GM21447 (cell line): ENCODE data around the gene OLFM4.
"Not testable (repeated sequence)": the region's sequence is repeated elsewhere in the genome, so short reads cannot be mapped to it uniquely, and the experiment has no call there.

Source experiments
- ATAC-seq: cut with Tn5 transposase; IDR thresholded peaks from one replicate; pipeline ENCODE4 v1.9.1; 2021; ENCODE audit not compliant: unreplicated experiment

Gene OLFM4

DNA sequence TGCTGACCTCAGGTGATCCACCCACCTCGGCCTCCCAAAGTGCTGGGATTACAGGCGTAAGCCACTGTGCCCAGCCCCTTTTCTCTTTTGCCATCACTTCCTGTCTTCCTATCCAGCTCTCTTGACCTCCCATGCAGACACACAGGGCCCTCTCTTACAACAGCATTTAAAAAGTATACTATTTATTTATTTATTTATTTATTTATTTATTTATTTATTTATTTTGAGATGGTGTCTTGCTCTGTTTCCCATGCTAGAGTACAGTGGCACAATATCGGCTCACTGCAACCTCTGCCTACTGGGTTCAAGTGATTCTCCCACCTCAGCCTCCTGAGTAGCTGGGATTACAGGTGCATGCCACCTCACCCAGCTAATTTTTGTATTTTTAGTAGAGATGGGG lies 14.6 kb upstream of the OLFM4 start:
- not testable (repeated sequence) for ATAC-seq

DNA sequence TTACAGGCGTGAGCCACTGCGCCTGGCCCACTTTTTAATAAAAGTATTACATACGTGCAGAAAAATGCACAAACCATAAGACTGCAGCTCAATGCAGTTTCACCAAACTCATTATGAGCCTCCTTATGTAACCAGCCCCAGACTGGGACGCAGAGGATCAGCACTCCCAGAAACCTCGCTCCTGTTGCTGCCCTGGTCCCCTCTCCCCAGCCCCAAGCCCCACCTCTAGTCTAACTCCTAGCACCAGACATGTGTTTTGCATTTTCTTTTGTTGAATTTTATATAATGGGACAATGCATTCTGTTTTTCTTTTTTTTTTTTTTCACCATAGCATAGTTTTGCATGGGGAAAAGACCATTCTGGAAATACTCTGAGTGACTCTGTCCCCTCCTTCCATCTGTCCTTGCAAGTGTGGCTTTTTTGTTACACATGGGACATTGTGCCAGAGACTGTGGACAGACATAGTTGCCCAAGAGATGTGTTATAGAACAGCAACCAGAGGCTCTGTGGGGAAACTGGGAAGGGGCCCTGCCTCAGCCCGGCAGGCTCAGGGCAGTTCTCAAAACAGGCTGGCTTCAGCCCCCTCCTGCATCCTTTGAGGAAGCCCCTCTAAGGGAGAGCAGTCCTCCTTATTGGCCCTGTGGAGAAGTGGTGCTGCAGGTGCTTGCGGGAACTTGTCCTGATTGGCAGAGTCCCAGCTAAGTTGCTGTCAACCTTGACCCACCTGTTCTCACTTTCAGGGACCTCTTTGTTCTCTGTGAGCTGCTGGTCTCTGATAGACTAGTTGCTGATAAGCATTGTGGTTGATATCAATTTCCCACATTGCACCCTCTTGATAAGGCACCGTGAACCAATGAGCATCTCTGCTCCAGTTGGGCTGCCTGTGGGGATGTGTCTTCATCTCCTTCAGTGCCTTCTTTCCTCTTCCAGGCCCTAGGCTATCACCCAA lies 13.8 kb upstream of the OLFM4 start:
- ATAC-seq: no peak

DNA sequence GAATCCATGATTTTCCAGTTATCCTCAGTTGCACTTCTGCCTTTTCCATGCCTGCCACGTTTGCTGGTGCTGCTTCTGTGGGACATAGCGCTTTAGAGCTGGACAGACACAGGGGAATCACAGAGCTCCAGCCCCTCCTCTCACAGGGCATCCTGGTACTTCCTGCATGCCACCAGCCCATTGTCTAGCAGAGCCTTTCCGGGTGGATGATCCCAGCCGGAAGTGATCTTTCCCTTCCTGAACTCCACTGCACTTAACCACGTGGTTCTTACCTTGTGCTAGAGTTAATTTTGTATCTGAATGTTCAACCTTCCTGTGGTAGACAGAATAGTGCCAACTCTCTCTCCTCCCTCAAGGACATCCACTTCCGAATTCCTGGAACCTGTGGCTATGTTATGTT lies 12.6 kb upstream of the OLFM4 start:
- ATAC-seq: no peak

DNA sequence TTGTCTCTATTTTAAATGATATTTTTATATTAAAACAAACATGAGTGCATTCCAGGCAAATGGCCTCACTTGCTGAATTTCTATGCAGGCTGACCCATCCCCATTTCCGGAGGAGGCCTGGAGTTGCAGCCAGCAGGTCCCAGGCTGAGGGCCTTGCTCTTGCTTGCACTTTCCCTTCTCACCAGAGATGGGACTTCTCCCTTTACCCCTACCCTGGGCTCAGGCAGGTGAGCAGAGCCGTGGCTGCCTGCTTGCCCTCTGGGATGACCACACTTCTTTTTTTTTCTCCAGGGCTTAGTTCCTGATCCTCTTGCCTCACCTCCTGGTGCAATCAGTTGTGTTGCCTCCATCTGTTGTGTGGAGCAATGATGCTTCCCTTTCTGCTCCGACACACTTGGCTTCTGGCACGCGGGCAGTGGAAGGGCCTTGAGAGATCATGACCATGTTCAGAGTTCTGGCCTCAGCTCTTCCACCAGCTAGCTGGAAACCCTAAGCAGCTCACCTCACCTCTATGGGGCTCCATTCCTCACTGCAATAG lies 11.1 kb upstream of the OLFM4 start:
- no peak for ATAC-seq

DNA sequence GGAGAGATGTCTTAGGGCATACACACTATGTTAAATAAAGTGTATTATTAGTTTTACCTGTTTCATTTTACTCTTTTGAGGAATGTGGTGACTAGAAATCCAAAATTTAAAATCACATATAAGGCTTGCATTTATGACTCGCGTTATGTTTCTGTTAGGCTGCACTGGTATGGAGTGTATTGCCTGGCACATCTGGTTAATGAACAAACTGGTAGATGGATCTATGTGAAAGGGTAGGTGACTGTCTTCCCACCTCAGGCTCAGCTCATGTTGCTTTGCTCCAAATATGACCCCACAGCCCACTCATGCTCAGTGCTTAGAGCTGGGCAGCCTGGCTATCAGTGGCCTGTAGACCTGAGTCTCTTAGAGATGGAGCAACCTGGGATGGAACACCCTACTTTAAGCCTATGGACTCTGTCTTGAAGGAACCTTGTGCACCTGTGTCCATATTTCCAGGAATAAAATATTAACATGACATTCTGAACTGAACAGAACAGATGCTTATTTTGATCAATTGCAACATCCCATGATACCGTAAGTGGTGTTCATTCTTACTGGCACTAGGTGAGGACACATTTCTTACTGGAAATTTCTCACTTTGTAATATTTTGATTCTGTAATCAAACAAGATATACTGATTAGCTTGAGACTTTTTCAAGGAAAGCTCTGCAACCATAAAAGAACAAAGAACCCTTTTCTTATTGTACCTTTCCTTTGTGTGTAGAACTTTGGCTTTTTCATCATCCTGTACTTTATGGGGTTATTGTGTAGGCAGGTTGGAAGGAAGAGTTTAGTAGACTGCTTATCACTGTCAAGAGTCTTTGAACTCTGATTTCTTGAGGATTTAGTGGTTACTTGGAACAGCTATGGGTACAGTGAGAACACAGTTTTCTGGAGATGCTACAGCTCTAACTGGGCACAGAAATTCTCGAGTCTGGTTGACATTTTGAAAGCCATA lies 9.6 kb upstream of the OLFM4 start:
- ATAC-seq: no peak

DNA sequence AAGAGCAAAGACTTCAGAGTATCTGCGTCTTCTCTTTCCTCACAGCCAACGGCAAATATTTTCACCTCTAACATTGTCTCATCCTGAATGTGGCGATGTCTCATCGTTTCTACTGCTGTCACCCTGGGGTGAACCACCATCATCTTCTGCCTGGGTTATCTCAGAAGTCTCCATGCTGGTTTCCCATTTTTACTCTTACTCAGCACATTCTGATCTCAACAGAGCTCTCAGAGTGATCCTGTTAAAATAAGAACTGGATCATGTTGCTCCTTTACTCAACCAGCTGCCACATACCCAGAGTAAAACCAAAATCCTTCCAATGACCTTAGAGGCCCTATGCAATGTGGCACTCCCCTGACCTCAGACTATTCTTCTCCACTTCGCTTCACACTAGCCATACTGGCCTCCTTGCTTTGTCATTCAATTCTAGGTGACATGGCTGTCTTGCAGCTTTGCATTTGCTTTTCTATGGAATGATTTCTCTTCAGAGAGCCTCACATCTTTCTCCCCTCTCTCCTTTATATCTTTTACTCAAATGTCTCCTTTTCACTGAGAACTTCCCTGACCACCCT lies 7.8 kb upstream of the OLFM4 start:
- no peak for ATAC-seq

DNA sequence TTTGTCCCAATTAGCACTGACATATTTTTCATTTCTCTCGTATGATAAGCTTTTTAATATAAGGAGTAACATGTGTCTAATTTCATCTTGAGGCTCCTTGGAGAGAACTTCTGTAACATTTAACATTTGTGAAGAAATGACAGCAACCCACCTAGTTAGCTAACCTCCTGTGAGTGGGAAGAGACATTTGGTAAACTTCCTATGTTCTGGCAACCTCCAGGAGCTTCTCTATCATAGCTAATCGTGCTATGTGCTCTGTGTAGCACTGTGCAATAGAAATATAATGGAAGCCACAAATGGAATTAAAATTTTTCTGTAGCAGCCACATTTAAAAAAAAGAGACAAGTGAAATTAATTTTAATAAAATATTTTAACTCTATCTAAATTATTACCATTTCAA lies 5.4 kb upstream of the OLFM4 start:
- no peak for ATAC-seq

DNA sequence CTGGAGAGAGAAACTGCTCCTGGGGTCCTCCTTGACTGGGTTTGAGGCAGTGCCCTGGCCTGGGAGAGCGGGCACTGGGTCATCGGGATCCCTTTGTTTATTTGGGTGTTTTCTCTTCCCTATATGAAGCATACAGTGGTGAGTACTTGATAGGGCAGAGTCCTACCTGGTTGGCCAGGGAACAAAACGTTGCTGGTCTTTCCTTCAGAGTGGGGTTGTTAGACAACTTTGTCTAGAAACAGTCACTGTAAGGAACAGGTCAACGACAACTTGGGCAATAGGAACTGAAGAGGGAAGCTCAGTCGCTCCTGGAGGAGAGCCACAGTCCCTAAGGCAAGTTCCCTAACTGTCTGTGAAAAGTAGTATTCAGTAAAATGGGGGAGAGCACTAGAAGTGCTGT lies 550 bp upstream of the OLFM4 start:
- ATAC-seq: no peak

DNA sequence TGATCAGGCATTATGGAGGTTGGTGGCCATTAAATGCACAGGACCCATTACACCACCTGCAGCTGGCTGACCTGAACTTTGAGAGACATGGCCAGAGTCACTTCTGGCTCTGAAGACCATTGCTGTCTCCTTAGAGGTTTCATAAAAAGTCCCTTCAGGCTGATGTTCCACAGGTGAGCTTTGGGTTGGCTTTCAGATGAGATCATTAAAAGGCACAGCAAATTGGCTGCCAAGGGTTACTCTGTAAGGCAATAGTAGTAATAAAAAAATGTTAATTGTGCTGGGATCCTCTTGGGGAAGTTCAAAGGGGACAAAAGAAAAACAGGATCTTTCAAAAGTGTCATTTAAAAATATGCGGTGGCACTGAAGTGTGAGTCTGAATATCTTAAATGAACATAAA lies 4.2 kb downstream of the OLFM4 start:
- ATAC-seq: no peak

DNA sequence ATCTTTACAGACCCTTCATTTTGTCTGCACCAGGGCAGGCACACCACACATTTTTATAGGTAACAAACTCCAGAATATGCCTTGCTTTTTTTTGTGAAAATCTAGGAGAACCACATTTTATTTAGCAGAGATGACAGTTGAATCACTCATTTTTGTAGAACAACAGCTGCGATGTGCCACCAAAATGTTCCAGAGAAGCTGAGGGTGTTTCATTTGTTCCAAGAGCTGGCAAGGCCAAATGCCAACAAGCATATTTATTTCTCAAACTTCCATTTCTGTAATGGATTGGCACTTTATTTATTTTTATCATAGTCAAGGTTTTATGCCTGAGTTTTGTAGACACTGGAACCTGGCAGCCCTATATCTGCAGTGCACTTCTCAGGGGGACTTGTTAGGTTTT lies 10.4 kb downstream of the OLFM4 start:
- ATAC-seq: no peak

DNA sequence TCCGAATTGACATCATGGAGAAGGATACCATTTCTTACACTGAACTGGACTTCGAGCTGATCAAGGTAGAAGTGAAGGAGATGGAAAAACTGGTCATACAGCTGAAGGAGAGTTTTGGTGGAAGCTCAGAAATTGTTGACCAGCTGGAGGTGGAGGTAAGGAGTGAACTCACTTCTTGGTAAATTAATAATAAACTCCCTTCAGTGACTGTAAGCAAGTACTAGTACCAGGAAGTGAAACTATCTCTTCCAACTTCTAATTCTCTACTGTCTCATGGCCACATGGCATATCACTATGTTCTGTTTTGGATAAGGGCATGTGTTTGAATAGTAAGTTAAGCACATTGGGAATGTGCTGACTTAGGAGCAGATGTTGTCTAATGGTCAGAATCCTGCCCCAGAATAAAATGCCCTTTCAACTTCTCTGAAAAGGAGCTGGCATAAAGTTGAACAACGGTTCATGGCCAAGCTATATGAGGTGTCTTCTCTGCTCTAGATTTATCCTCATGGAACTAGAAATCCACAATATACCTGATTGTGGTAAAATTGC lies 13.4 kb downstream of the OLFM4 start:
- ATAC-seq: no peak

DNA sequence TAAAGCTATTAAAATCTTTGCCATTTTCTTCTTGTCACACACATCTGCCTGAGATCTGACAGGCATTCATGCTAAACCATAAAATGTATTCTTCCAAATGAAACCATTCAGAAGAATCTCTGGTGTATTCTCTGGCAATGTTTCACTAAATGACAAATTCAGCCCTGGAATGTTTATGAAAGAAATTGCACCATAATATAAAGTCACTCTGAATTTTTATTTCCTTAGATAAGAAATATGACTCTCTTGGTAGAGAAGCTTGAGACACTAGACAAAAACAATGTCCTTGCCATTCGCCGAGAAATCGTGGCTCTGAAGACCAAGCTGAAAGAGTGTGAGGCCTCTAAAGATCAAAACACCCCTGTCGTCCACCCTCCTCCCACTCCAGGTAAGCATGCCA lies 14.3 kb downstream of the OLFM4 start:
- ATAC-seq: no peak

DNA sequence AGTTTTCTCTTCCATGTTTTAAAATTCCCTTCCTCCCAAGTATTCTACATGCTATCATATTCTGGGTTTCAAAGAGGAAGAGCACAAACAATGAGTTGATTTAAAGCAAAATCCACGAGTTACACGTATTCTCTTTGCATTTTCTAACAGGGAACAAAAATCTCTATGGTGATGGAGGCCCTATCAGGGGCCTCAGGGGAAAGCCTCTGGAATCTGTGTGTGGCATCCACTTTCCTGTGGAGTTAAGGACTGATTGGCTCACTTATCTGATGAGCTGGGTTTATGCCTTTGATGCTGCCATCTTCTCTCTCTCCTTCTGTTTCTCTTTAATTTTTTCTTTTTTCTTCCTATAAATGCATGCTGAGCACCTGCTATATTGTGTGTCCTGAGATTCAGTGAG lies 14.8 kb downstream of the OLFM4 start:
- no peak for ATAC-seq

DNA sequence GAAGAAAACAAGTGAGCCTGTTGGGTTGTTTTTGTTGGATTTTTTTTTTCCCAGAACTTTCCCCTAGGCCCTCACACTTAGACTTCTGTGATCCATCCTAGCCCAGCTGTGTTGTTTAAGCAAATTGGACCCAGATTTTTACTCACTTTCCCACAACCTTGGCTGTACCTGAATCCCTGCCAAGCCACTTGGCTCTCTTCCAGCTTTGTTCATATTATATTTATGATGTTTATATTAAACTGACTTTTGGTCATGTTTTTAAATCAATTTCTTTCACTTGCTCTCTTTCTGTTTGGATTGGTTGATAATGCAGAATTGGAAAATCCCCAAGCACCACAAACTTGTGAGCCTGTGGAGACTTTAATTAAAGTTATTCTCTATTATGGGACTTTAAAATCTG lies 16.6 kb downstream of the OLFM4 start:
- no peak for ATAC-seq

DNA sequence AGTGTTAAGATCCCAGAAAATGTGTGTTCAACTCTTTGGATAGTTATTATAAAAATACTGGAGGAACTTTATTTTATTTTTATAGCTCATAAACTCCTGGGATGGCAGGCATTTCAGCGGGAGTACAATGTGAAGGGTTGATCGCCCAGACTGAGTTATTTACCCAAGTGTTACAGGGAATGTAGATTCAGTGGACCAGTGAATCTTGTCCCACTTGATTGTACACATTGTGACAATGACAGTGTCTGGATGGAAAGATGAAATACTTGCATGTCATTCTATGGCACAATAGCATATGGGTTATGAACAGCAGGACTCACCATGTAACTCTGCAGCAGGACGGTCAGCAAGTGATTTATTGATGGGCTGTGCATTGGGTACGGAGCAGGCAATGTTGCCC lies 20.3 kb downstream of the OLFM4 start:
- ATAC-seq: no peak

DNA sequence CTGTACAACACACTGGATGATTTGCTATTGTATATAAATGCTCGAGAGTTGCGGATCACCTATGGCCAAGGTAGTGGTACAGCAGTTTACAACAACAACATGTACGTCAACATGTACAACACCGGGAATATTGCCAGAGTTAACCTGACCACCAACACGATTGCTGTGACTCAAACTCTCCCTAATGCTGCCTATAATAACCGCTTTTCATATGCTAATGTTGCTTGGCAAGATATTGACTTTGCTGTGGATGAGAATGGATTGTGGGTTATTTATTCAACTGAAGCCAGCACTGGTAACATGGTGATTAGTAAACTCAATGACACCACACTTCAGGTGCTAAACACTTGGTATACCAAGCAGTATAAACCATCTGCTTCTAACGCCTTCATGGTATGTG lies 21.5 kb downstream of the OLFM4 start:
- ATAC-seq: no peak

DNA sequence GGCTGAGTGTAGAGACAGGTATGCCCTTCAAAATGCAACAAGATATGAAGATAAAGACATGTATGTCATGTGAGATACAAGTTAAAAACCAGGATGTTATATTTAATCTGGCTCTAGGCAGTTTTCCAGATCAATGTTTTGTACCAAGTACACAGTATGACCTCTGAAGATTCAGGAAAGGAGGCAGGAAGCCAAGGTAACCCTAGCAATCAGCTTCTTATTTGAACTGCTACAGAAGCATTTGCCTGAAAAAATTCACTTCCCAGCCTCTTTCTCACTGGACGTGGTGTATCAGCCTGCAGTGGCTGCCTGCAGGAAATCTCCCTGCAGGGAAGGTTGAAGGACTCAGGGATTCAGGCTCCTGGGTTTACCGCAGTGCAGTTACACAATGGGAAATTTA lies 24.1 kb downstream of the OLFM4 start:
- ATAC-seq: no peak

DNA sequence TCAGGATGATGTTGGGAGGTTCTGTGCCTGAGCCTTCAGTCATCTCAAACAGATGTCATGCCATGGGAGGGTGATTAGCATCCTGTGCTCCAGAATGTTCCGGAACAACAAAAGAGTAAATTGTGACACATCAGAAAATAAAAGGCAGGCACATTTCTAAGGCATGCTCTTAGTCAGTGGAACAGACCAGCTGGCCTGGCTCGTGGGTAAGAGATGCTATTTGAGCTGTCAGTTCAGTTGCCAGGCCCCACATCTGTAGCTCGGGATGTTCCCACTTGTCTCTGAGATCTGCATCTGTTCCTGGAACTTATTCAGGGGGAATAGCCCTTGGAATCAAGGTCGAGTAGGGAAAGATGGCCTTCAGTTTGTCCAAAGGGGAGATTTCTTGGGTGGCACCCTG lies 26.0 kb downstream of the OLFM4 start:
- no peak for ATAC-seq

DNA sequence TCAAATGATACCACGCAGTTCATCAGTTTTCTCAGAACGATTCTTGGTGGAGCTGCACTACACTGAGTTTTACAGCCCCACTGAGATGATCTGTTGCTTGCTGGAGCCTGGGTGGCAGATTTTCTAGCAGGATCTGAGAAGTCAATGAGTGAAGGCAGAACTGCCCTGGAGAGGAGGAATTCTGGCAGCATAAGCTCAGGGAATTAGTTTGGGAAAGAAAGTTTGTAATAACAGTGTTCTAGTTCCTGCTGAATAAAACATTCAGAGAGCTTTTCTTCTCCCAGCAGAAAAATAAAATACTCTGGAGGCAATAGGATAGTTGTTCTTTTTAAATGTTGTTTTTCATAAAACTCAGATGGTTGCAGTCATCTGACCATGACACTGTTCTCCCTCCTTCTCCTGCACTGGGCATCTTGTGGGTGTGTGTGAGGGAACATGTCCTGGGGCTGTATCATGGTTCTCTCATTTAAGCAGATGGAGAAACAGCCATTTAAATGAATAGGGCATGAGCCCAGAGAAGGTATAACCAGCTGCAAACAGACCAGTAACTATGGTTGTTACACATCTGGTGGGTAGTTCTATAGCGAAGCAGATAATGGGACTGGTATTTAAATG lies 29.6 kb downstream of the OLFM4 start:
- ATAC-seq: no peak

DNA sequence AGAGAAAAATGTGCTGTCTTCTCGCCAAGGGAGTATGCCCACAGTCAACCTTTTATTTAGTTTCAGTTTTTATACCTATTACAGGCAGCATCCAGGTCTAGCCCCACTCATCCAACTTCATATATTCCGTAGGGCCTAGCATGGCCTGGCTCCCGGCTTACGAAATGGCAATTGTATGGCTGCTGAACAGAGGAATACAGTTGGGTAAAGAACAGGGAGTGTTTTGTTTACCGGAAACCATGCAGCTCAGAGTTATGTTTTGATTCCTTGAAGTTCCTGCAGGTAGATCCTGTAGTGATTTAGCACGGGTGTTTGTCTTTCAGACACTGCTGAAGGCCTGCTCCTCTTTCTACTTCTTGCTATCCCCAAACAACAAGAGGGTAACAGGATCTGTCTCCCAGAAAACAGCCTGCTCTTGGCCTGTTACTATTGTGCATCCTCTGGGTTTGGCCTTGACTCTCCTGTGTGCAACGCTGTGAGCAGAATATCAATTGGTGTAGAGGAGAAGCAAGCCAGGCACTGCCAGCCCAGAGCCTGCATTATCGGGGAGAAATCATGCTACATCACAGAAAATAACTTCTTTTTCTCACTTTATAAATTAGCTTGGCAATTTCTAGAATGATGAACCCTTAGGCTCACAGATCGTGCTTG lies 32.4 kb downstream of the OLFM4 start:
- ATAC-seq: no peak
